Gastrocnemius medialis (tissue), 4 donors: ENCODE measurements around the gene COMTD1. TPM values are rescaled to one million over a fixed set of nuclear protein-coding genes. Genes with fewer than 3 reads are reported as not detected.

Experiments
- ATAC-seq, 2 donors: fragments of 150-250 bp; one replicate each; pipeline ENCODE4 v1.9.1; 2016
- DNase-seq, 2 donors: peaks; one replicate each; pipeline ENCODE4 v3.0.0-alpha.2; 2019
- H3K27ac ChIP-seq, 4 donors: fragments of 200-600 bp; sonication (generic); 1 replicate in 1 of 4; 2 replicates in 3 of 4; pipeline ENCODE4 v1.5.1; 2016 to 2018; ENCODE audit warnings: mild to moderate bottlenecking in 2 of 4, moderate library complexity in 1 of 4
- H3K27me3 ChIP-seq, 3 donors: fragments of 200-600 bp; sonication (generic) in 2 of 3; 1 replicate in 1 of 3; 2 replicates in 2 of 3; pipeline versions ENCODE4 v1.5.1 to v1.6.0; 2016 to 2019; ENCODE audit warnings: mild to moderate bottlenecking in 1 of 3, moderate library complexity in 1 of 3
- H3K36me3 ChIP-seq, 2 donors: fragments of 200-600 bp; sonication (generic) in 1 of 2; one replicate each; pipeline ENCODE4 v1.5.1; 2017 to 2018
- H3K4me1 ChIP-seq, 2 donors: fragments of 200-600 bp; sonication (generic) in 1 of 2; one replicate each; pipeline ENCODE4 v1.5.1; 2016 to 2017; ENCODE audit warnings: mild to moderate bottlenecking in 2 of 2
- H3K4me3 ChIP-seq, 4 donors: fragments of 200-600 bp; sonication (generic) in 3 of 4; 1 replicate in 1 of 4; 2 replicates in 3 of 4; pipeline ENCODE4 v1.5.1; 2016 to 2019; ENCODE audit warnings: mild to moderate bottlenecking in 2 of 4
- H3K9me3 ChIP-seq, 3 donors: fragments of 200-600 bp; sonication (generic) in 2 of 3; 1 replicate in 1 of 3; 2 replicates in 2 of 3; pipeline ENCODE4 v1.5.1; 2016 to 2019
- POLR2A ChIP-seq, 2 donors: fragments of 450-650 bp; IDR thresholded peaks; one replicate each; pipeline ENCODE4 v1.6.1; 2017; ENCODE audit warnings: antibody characterized with exemption in 2 of 2, mild to moderate bottlenecking in 2 of 2, moderate library complexity in 2 of 2
- in situ Hi-C, 4 donors: fragments of 200-750 bp; cut with MboI; loops; one replicate each; pipeline versions ENCODE4 v1.15.0 to v1.8.0; 2017; ENCODE audit warnings: low sequenced_read_pairs in 4 of 4
- intact Hi-C: fragments of 100-400 bp; cut with DNase I; formaldehyde crosslinking; loops from one replicate; pipeline ENCODE4 v1.15.1; 2023; ENCODE audit warnings: low total_unique reads
- total RNA-seq, 4 donors: library from RNA; depleted of rRNA; stranded (reverse); fragments of >200 nt; gene quantifications; one replicate each; pipeline versions ENCODE4 v1.1.0 to v1.2.3, GENCODE V29; 2016
- TF ChIP-seq, protein P1 (sequence below), 5 experiments: fragments of 450-650 bp in 3 of 5; fragments of 200-600 bp in 2 of 5; sonication (generic) in 2 of 5; IDR thresholded peaks in 4 of 5; conservative IDR thresholded peaks in 1 of 5; 1 replicate in 4 of 5; 2 replicates in 1 of 5; pipeline ENCODE4 v1.5.1; 2016 to 2019; ENCODE audit warnings: antibody characterized with exemption in 5 of 5, mild to moderate bottlenecking in 3 of 5, moderate library complexity in 3 of 5

The COMTD1 gene
- total RNA-seq = 10 to 100 TPM; 15.6 to 64.4 (median 34.9) TPM

DNA sequence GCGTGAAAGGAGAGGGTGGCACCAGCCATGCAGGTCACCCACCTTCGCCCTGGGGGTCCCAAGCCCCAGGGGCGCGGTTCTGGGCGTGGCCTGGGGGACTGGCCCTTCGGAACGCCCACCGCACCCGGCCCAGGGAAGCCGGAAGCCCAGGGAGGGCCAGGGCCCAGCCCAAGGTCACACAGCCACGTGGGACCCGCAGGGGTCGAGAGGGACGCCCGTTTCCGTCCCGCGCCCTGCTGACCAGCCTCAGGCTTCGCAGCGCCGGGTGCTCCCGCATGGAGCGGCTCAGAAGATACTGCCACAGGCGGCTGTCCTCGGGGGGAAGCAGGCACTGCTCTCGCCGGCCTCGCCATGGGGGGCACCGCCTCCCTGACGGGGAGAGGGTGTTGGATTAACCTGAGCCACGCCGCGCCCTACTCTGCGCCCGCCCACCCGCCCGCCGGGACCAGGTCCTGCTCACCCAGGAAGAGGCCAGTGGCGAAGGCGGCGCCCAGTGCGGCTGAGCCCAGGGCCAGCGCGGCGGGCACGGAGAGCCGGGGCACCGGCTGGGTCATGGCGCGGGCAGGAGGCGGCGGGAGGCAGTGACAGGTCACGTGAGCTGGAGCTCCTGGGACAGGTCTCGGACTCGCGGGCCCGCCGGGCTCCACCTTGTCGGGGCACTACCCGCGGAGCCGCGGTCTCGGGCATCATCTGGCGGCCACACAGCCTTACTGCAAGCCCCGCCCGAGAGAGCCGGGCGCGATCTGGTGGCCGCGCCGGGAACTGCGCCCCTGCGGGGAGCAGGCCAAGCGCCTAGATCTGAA lies at the start of gene COMTD1:
TSS of gene COMTD1 (minus strand) at position 583 of the 803 bp plus-strand sequence. CDS start at position 554, 29 bp downstream.
- TF ChIP-seq, protein P1, sequence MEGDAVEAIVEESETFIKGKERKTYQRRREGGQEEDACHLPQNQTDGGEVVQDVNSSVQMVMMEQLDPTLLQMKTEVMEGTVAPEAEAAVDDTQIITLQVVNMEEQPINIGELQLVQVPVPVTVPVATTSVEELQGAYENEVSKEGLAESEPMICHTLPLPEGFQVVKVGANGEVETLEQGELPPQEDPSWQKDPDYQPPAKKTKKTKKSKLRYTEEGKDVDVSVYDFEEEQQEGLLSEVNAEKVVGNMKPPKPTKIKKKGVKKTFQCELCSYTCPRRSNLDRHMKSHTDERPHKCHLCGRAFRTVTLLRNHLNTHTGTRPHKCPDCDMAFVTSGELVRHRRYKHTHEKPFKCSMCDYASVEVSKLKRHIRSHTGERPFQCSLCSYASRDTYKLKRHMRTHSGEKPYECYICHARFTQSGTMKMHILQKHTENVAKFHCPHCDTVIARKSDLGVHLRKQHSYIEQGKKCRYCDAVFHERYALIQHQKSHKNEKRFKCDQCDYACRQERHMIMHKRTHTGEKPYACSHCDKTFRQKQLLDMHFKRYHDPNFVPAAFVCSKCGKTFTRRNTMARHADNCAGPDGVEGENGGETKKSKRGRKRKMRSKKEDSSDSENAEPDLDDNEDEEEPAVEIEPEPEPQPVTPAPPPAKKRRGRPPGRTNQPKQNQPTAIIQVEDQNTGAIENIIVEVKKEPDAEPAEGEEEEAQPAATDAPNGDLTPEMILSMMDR (IDR thresholded peaks at IDR 0.05 in 4 of 5, conservative IDR thresholded peaks at IDR 0.05 in 1 of 5) = peak; percentile 100
- TF ChIP-seq POLR2A (IDR thresholded peaks at IDR 0.05) = peak; percentile 33 to 47
- ATAC-seq (peak; percentile 62 to 70), DNase-seq (peak; percentile 94 to 96)
- intact Hi-C loops (loop anchor here (1.0 to 10.0 kb wide), 7 partner anchors 47 to 1081 kb away; partner anchors contain the start of genes ADK and AP3M1), in situ Hi-C loops (loop anchor here in 3 of 4 donors (5.0 to 25.0 kb wide), 2 partner anchors 968 to 973 kb away; no protein-coding TSS in a partner anchor)
- Histone ChIP-seq H3K27ac (peak within 1 kb of the TSS; percentile 84 to 95 (median 92)), H3K9me3 (no peaks in the 10 kb centered on the region), H3K4me1 (peaks cover 3 to 6% of the 10 kb centered on the region in 2 donors), H3K36me3 (peaks cover 0 to 8% of the 10 kb centered on the region in 2 donors), H3K4me3 (peak within 1 kb of the TSS; percentile 85 to 94 (median 89)), H3K27me3 (no peaks in the 10 kb centered on the region)

DNA sequence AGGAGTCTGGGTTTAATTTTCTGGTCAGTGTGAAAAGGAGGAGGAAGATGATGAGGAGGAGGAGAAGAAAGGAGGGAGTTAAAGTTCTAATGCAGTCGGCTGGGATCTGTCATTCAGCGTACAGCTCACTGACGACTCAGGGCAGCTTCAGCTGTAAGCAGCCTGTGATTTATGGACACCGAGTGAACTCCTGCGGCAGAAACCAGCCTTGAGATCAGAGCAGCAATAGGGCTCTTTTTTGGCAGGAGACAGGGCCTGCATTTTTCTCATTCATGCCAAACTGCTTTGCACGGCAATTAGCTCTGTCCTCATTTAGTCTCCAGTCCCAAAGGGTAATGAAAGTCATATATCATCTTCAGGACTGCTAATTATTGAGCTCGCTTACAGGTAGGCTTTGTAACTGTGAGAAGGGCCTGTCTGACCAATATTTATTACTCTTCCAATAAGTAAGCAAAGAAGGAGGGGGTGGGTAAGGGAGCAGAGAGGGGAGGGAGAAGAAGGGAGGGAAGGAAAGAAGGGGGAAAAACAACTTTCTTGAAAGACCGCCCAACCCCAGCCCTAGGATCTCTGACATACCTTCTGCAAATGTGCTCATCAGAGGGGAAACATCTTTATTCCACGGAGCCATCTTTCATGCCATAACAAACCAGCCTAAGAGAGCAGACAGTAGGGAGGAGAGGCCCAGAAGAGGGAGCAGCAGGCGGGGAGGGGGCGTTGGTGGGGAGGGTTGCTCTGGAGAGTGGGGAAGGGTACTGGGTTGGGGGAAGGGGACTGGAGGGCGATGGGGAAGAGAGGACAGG lies 48.1 kb upstream of the COMTD1 start:
- in situ Hi-C loops = no loop called here
- H3K4me3 ChIP-seq = peak overlapping the region in 2 of 4 donors; percentile 22 to 24

DNA sequence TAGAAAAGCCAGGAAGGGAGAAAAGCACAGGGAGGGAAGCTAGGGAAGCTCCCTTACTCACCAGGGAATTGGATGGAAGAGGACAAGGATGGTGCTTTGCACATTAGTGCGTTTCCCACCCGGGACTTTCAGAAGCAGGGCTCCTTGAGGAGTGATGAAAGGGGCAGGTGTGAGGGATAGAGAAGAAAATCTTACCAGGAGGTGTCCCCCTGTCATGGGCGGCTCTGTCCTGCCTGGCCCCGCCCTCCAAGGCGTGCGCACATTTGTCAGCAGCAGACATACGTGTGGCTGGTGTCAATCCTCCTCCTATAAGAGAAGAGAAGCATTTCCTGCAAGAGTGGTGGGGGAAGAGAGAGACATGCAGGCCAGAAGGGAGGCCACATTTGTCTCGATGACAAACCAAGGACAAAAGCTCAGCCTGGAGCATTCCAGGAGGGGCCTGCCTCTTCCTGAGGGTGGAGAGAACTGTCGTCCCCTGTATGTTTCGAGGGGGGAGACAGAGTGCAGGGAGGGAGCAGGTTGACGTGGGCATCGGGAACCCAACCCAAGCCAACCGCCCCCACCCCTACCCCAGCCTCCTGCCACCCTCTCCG lies 47.4 kb upstream of the COMTD1 start:
- Histone ChIP-seq H3K4me1 (peaks cover 0 to 8% of the 10 kb centered on the region in 2 donors), H3K4me3 (peak overlapping the region in 2 of 4 donors; percentile 22 to 24), H3K27me3 (no peaks in the 10 kb centered on the region), H3K27ac (no peak overlapping the region), H3K9me3 (no peaks in the 10 kb centered on the region), H3K36me3 (no peaks in the 10 kb centered on the region)
- no peak for TF ChIP-seq POLR2A (IDR thresholded peaks at IDR 0.05)
- TF ChIP-seq, protein P1 (IDR thresholded peaks at IDR 0.05 in 4 of 5, conservative IDR thresholded peaks at IDR 0.05 in 1 of 5) = no peak
- intact Hi-C loops (no loop called here), in situ Hi-C loops (no loop called here)
- DNase-seq (no peak), ATAC-seq (no peak)

More for the DNA sequence above, 48.1 kb upstream of the COMTD1 start:
- peak in 1 of 2 donors; percentile 50 for ATAC-seq
- Histone ChIP-seq H3K27ac (no peak overlapping the region), H3K9me3 (no peaks in the 10 kb centered on the region), H3K27me3 (no peaks in the 10 kb centered on the region), H3K4me1 (peaks cover 0 to 8% of the 10 kb centered on the region in 2 donors), H3K36me3 (no peaks in the 10 kb centered on the region)
- TF ChIP-seq, protein P1 (IDR thresholded peaks at IDR 0.05 in 4 of 5, conservative IDR thresholded peaks at IDR 0.05 in 1 of 5) = no peak
- DNase-seq = no peak
- intact Hi-C loops = no loop called here

DNA sequence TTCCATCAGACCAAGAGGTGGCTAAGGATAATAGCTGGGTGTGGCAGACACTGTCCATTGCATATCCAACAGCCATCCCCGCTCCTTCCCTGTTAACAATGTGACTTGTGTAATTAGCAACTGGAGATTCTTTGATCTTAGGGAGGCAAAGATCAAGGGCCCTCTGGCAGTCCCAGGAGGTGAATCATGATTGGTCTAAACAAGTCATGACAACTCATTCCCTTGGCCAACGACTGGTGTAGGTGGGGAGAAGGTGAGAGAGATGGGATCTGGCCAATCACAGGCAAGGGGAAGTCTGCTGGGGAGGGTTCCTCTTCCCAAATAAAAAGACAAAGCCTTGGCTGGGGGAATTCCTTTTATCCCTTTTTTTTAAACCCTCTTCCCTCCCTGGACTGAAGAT lies 46.2 kb upstream of the COMTD1 start:
- in situ Hi-C loops = no loop called here
- Histone ChIP-seq H3K36me3 (no peaks in the 10 kb centered on the region), H3K4me3 (no peak overlapping the region), H3K27ac (no peak overlapping the region), H3K9me3 (no peaks in the 10 kb centered on the region), H3K4me1 (peaks cover 0 to 8% of the 10 kb centered on the region in 2 donors), H3K27me3 (peaks cover 0 to 3% (median 0%) of the 10 kb centered on the region in 3 donors)
- ATAC-seq = no peak
- intact Hi-C loops = no loop called here
- TF ChIP-seq, protein P1 (IDR thresholded peaks at IDR 0.05 in 4 of 5, conservative IDR thresholded peaks at IDR 0.05 in 1 of 5) = no peak
- no peak for TF ChIP-seq POLR2A (IDR thresholded peaks at IDR 0.05)
- no peak for DNase-seq
